Left lung (tissue), 10 donors: ENCODE data around the gene ASTE1. TPM values are rescaled to one million over a fixed set of nuclear protein-coding genes. Genes with fewer than 3 reads are reported as not detected.

Experiments used
- ATAC-seq: fragments of 200-7000 bp; cut with Tn5 transposase; one replicate; pipeline ENCODE4 v1.9.1; 2020; ENCODE audit warnings: moderate library complexity
- DNase-seq, 4 donors: peaks; one replicate each; pipeline ENCODE4 v3.0.0-alpha.2; 2013 to 2020
- H3K27ac ChIP-seq, 2 donors: fragments of 200-600 bp; sonication (generic) in 1 of 2; one replicate each; pipeline versions ENCODE4 v1.5.0 to v1.8.0; 2020 to 2021
- H3K27me3 ChIP-seq, 2 donors: fragments of 200-600 bp; sonication (generic) in 1 of 2; one replicate each; pipeline versions ENCODE4 v1.5.0 to v1.8.0; 2020 to 2021
- H3K36me3 ChIP-seq, 2 donors: fragments of 200-600 bp; sonication (generic) in 1 of 2; one replicate each; pipeline versions ENCODE4 v1.5.0 to v1.8.0; 2020 to 2021
- H3K4me1 ChIP-seq, 2 donors: fragments of 200-600 bp; one replicate each; pipeline ENCODE4 v1.8.0; 2021
- H3K4me3 ChIP-seq, 2 donors: fragments of 200-600 bp; sonication (generic) in 1 of 2; one replicate each; pipeline versions ENCODE4 v1.5.0 to v1.8.0; 2020 to 2021; ENCODE audit warnings: mild to moderate bottlenecking in 1 of 2
- H3K9me3 ChIP-seq, 2 donors: fragments of 200-600 bp; sonication (generic) in 1 of 2; one replicate each; pipeline versions ENCODE4 v1.5.0 to v1.8.0; 2020 to 2021
- intact Hi-C, 2 donors: fragments of 100-400 bp; cut with DNase I; formaldehyde crosslinking; loops; one replicate each; pipeline versions ENCODE4 v1.11.2 to v1.14.2; 2022
- polyA plus RNA-seq, 6 donors: library from polyadenylated mRNA; unstranded; fragments of 120-200 nt; gene quantifications; one replicate each; pipeline ENCODE4 v1.2.1, GENCODE V29; 2013; ENCODE audit not compliant: insufficient read length in 6 of 6
- total RNA-seq, 2 donors: library from RNA; stranded (reverse); fragmentation: NEBNext Ultra II Directional; extraction: Animal tissue kit (Norgen Biotek cat#: 25700); gene quantifications; one replicate each; pipeline ENCODE4 v1.2.1, GENCODE V29; 2021
- TF ChIP-seq, protein P1 (sequence below), 2 donors: fragments of 200-600 bp; sonication (generic) in 1 of 2; IDR thresholded peaks; one replicate each; pipeline versions ENCODE4 v1.5.0 to v1.8.0; 2021; ENCODE audit warnings: antibody characterized with exemption in 2 of 2
- donor health status: DM: no; HTN: yes; CAD: no.
- donor health status: DM: no; HTN: no; CAD: no.

The ASTE1 gene
- total and polyA plus RNA-seq, 8 donors, result 5.1 to 15.3 (median 13.5) TPM

DNA sequence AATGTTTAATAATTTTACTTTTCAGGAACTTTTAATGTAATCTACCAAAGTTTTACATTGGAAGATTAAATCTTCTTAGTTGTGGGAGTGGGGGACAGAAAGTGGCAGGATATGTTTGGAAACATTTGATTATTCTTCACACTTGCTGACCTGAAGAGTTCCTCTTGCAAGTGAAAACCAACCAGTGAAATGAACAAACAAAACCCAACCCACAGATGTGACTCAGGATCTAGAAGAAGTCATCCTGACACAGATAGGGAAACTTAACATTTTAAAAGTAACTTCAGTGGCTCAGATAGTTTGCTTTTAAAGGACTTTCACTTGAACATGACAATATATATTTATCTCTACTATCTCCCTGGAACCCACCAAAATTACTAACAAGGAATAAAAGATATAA lies 55.4 kb downstream of the ASTE1 start:
- H3K27ac ChIP-seq, result no peak overlapping the region
- intact Hi-C loops, result no loop called here
- TF ChIP-seq, protein P1, sequence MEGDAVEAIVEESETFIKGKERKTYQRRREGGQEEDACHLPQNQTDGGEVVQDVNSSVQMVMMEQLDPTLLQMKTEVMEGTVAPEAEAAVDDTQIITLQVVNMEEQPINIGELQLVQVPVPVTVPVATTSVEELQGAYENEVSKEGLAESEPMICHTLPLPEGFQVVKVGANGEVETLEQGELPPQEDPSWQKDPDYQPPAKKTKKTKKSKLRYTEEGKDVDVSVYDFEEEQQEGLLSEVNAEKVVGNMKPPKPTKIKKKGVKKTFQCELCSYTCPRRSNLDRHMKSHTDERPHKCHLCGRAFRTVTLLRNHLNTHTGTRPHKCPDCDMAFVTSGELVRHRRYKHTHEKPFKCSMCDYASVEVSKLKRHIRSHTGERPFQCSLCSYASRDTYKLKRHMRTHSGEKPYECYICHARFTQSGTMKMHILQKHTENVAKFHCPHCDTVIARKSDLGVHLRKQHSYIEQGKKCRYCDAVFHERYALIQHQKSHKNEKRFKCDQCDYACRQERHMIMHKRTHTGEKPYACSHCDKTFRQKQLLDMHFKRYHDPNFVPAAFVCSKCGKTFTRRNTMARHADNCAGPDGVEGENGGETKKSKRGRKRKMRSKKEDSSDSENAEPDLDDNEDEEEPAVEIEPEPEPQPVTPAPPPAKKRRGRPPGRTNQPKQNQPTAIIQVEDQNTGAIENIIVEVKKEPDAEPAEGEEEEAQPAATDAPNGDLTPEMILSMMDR (IDR thresholded peaks at IDR 0.05), result no peak
- H3K4me1 ChIP-seq, result no peaks in the 10 kb centered on the region
- H3K4me3 ChIP-seq, result no peak overlapping the region
- peaks cover 0 to 80% of the 10 kb centered on the region in 2 donors for H3K36me3 ChIP-seq
- no peaks in the 10 kb centered on the region for H3K27me3 ChIP-seq
- DNase-seq, result no peak
- ATAC-seq, result no peak
- no peaks in the 10 kb centered on the region for H3K9me3 ChIP-seq

DNA sequence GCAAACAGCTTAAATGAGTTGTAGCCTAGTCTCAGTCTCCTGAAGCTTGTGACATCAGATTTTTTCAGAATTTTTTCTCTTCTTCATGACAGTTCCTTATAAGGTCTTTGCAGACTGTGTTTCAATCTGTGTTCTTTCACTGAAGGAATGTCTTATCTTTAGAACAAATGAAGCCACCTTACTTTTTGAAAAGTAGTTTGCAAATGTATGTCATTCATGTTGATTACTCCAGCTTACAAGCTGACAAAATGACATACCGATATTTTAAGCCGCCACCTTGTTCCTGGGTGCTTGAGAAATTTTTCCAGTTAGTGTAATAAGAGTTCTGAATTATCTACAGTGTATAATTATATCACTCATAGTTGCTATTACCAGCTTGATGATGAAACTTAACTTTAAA lies 57.0 kb downstream of the ASTE1 start:
- DNase-seq, result no peak
- Histone ChIP-seq H3K36me3 (peaks cover 0 to 79% of the 10 kb centered on the region in 2 donors), H3K27ac (no peak overlapping the region), H3K4me3 (no peak overlapping the region), H3K4me1 (no peaks in the 10 kb centered on the region), H3K9me3 (no peaks in the 10 kb centered on the region), H3K27me3 (no peaks in the 10 kb centered on the region)
- ATAC-seq, result no peak
- intact Hi-C loops, result no loop called here
- TF ChIP-seq, protein P1 (IDR thresholded peaks at IDR 0.05), result no peak

DNA sequence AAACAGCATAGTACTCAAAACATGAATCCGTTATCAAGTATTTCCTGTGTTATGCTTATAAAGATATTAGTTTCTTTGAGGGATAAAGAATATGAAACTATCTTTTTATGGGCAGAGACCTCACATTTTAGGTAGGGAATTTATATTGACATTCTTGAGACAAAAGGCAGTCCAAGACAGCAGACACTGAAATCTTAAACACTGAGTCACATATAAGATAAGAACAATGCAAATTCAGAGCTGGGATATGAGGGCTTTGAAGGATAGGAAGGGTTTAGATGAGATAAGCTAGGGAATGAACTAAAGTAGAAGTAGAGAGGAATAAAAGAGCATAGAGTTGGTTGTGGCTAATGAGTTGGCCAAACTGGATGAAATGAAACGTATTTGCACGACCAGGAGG lies 58.4 kb downstream of the ASTE1 start:
- no peaks in the 10 kb centered on the region for H3K27me3 ChIP-seq
- H3K4me1 ChIP-seq, result no peaks in the 10 kb centered on the region
- DNase-seq (no peak), ATAC-seq (no peak)
- peaks cover 0 to 76% of the 10 kb centered on the region in 2 donors for H3K36me3 ChIP-seq
- TF ChIP-seq, protein P1 (IDR thresholded peaks at IDR 0.05), result no peak
- no peaks in the 10 kb centered on the region for H3K9me3 ChIP-seq
- no peak overlapping the region for H3K4me3 ChIP-seq
- no peak overlapping the region for H3K27ac ChIP-seq
- intact Hi-C loops, result no loop called here

DNA sequence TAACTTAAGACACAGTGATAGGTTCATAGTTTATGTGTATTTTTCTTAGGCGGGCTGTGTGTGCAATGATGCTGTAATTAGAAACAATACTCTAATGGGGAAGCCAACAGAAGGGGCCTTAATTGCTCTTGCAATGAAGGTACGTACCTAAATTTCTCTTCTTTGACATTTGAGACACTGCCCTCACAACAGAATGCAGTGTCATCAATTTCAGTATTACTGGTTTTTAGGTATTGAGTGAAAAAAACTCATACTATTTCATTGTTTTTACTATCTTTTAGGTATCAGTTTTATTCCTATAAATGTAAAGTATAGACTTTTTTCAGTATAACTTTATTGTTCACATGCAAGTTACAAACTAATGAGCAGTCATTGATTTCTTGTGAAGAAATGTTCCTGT lies 59.3 kb downstream of the ASTE1 start:
- DNase-seq (no peak), ATAC-seq (no peak)
- no peaks in the 10 kb centered on the region for H3K4me1 ChIP-seq
- no peaks in the 10 kb centered on the region for H3K9me3 ChIP-seq
- peaks cover 0 to 71% of the 10 kb centered on the region in 2 donors for H3K36me3 ChIP-seq
- no peak overlapping the region for H3K27ac ChIP-seq
- TF ChIP-seq, protein P1 (IDR thresholded peaks at IDR 0.05), result no peak
- H3K4me3 ChIP-seq, result no peak overlapping the region
- H3K27me3 ChIP-seq, result no peaks in the 10 kb centered on the region
- intact Hi-C loops, result no loop called here

DNA sequence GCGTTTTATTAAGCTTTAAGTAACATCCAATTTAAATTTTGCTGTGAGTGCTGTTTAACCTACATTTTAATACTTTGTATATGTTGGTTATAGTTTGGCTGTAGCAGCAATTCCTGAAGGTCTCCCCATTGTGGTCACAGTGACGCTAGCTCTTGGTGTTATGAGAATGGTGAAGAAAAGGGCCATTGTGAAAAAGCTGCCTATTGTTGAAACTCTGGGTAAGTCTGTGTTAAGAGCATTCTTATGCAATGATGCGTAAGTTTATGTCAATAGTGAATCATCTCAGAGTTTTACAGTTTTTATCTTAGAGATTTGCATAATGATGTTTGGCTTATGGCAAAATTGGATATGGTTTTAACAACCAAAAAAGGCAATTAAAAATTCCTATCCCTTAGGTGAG lies 62.7 kb downstream of the ASTE1 start:
- ATAC-seq (peak; percentile 29), DNase-seq (no peak)
- intact Hi-C loops, result no loop called here
- TF ChIP-seq, protein P1 (IDR thresholded peaks at IDR 0.05), result no peak
- Histone ChIP-seq H3K4me1 (no peaks in the 10 kb centered on the region), H3K9me3 (no peaks in the 10 kb centered on the region), H3K4me3 (no peak overlapping the region), H3K27ac (peak overlapping the region in 1 of 2 donors; percentile 1), H3K36me3 (peaks cover 0 to 72% of the 10 kb centered on the region in 2 donors), H3K27me3 (no peaks in the 10 kb centered on the region)

Other genes with a start within 250 kb of the ASTE1 start
- 100 to 1,000 TPM; 114 to 161 TPM for gene ATP2C1, start 132.7 kb downstream of the ASTE1 start, total RNA-seq
- gene ATP2C1, start 132.7 kb downstream of the ASTE1 start, polyA plus RNA-seq, result 100 to 1,000 TPM; 113 to 152 (median 130) TPM
- gene NEK11, start 52 bp upstream of the ASTE1 start, total RNA-seq, result 1 to 10 TPM; 7.9 to 9.6 TPM
- gene NEK11, start 52 bp upstream of the ASTE1 start, polyA plus RNA-seq, result 10 to 100 TPM; 11.7 to 22.1 (median 17.4) TPM